SK-N-SH (cell line): Measurements from ENCODE around the gene LNPEP. TPM values are rescaled to one million over a fixed set of nuclear protein-coding genes. Genes with fewer than 3 reads are reported as not detected.

Experiments used
- CTCF ChIA-PET: fragments of 300-600, 350-600 bp; formaldehyde crosslinking; extraction: SDS; loops from one replicate; lab custom pipeline; 2021; lab: Yijun Ruan, JAX
- POLR2A ChIA-PET: fragments of 350-600 bp; sonication (Branson Sonifier 250); formaldehyde crosslinking; extraction: SDS; loops from one replicate; lab custom pipeline; 2020; ENCODE audit warnings: antibody characterized with exemption, inconsistent platforms; lab: Yijun Ruan, JAX
- DNase-seq: peaks from one replicate; pipeline ENCODE4 v3.0.0; 2012
- H2AFZ ChIP-seq: fragments of 200-600 bp; sonication (generic); 2 replicates; pipeline ENCODE4 v1.8.1; 2016; ENCODE audit warnings: antibody characterized with exemption, mild to moderate bottlenecking, low read depth
- H3F3A ChIP-seq: fragments of 200-600 bp; sonication (generic); replicated peaks from 2 replicates; pipeline ENCODE3; 2016; ENCODE audit warnings: antibody characterized with exemption, mild to moderate bottlenecking; ENCODE audit not compliant: insufficient read depth
- H3K27ac ChIP-seq, 2 experiments: fragments of 200-500 bp in 1 of 2; fragments of 200-600 bp in 1 of 2; sonication (Bioruptor generic) in 1 of 2; sonication (generic), shearing (Covaris generic) in 1 of 2; 2 replicates each; pipeline versions ENCODE4 v1.5.1 to v1.6.1; 2014 to 2016; ENCODE audit warnings: low read depth in 2 of 2, inconsistent platforms in 1 of 2, low read length in 1 of 2, mild to moderate bottlenecking in 1 of 2, mixed read lengths in 1 of 2
- H3K27me3 ChIP-seq: fragments of 200-600 bp; sonication (generic), shearing (Covaris generic); 2 replicates; pipeline ENCODE4 v1.6.1; 2016; ENCODE audit warnings: mixed run types; ENCODE audit not compliant: insufficient read depth
- H3K36me3 ChIP-seq, 2 experiments: fragments of 200-500 bp in 1 of 2; fragments of 200-600 bp in 1 of 2; sonication (Bioruptor generic) in 1 of 2; sonication (generic) in 1 of 2; replicated peaks in 1 of 2; 2 replicates each; pipeline versions ENCODE3 to v1.5.1; 2014 to 2016; ENCODE audit warnings: low read length in 1 of 2, mild to moderate bottlenecking in 1 of 2; ENCODE audit not compliant: insufficient read depth in 2 of 2, control insufficient read depth in 1 of 2
- H3K4me1 ChIP-seq, 2 experiments: fragments of 200-500 bp in 1 of 2; fragments of 200-600 bp in 1 of 2; sonication (Bioruptor generic) in 1 of 2; sonication (generic), shearing (Covaris generic) in 1 of 2; 2 replicates each; pipeline versions ENCODE4 v1.5.1 to v1.6.1; 2014 to 2016; ENCODE audit warnings: low read depth in 1 of 2, low read length in 1 of 2, mixed run types in 1 of 2; ENCODE audit not compliant: insufficient read depth in 2 of 2, control insufficient read depth in 1 of 2
- H3K4me2 ChIP-seq: fragments of 200-600 bp; sonication (generic), shearing (Covaris generic); 2 replicates; pipeline ENCODE4 v1.6.1; 2017; ENCODE audit warnings: mixed run types
- H3K4me3 ChIP-seq, 2 experiments: fragments of 200-500 bp in 1 of 2; fragments of 200-600 bp in 1 of 2; sonication (Bioruptor generic) in 1 of 2; sonication (generic), shearing (Covaris generic) in 1 of 2; 2 replicates each; pipeline versions ENCODE4 v1.5.1 to v1.8.1; 2014 to 2016; ENCODE audit warnings: low read depth in 2 of 2, inconsistent platforms in 1 of 2, low read length in 1 of 2, mild to moderate bottlenecking in 1 of 2, mixed read lengths in 1 of 2, moderate library complexity in 1 of 2
- H3K79me2 ChIP-seq: fragments of 200-600 bp; sonication (generic); 2 replicates; pipeline ENCODE4 v1.8.1; 2017; ENCODE audit warnings: mild to moderate bottlenecking; ENCODE audit not compliant: insufficient read depth
- H3K9ac ChIP-seq: fragments of 200-600 bp; sonication (generic); 2 replicates; pipeline ENCODE4 v1.6.1; 2017; ENCODE audit warnings: mixed run types
- H3K9me2 ChIP-seq: fragments of 200-600 bp; sonication (generic); 2 replicates; pipeline ENCODE4 v1.6.1; 2017; ENCODE audit warnings: mixed run types
- H3K9me3 ChIP-seq: fragments of 200-600 bp; sonication (generic); 2 replicates; pipeline ENCODE4 v1.6.1; 2017; ENCODE audit warnings: mixed run types, mild to moderate bottlenecking, moderate library complexity
- H4K20me1 ChIP-seq: fragments of 200-600 bp; sonication (generic); 2 replicates; pipeline ENCODE4 v1.6.1; 2017; ENCODE audit warnings: mild to moderate bottlenecking, mixed run types; ENCODE audit not compliant: insufficient read depth
- CHD2 ChIP-seq: fragments of 150-350 bp; IDR thresholded peaks from 2 replicates; pipeline ENCODE4 v1.6.1; 2018; ENCODE audit warnings: low read length; ENCODE audit not compliant: partially characterized antibody
- EZH2phosphoT487 ChIP-seq: fragments of 200-600 bp; sonication (generic); IDR thresholded peaks from 2 replicates; pipeline ENCODE4 v1.6.1; 2017; ENCODE audit warnings: low read depth, mixed run types, mild to moderate bottlenecking, antibody characterized with exemption, moderate library complexity, borderline replicate concordance
- IRF3 ChIP-seq: fragments of 150-350 bp; IDR thresholded peaks from 2 replicates; pipeline ENCODE4 v1.6.1; 2016; ENCODE audit warnings: mild to moderate bottlenecking, low read depth, low read length
- JUND ChIP-seq: IDR thresholded peaks from 2 replicates; pipeline ENCODE4 v1.4.0; 2012
- MXI1 ChIP-seq: IDR thresholded peaks from 2 replicates; pipeline ENCODE4 v1.6.1; 2012; ENCODE audit warnings: mild to moderate bottlenecking, low read depth, low read length, improper control_type of control experiment
- RCOR1 ChIP-seq: fragments of 150-350 bp; IDR thresholded peaks from 2 replicates; pipeline ENCODE4 v1.6.1; 2017; ENCODE audit warnings: antibody characterized with exemption, low read length
- REST ChIP-seq: IDR thresholded peaks from 2 replicates; pipeline ENCODE4 v1.6.1; 2012; ENCODE audit warnings: mild to moderate bottlenecking, low read depth, low read length, moderate library complexity
- RFX5 ChIP-seq: IDR thresholded peaks from 2 replicates; pipeline ENCODE4 v1.6.1; 2012; ENCODE audit warnings: mild to moderate bottlenecking, improper control_type of control experiment, low read length
- RXRA ChIP-seq: IDR thresholded peaks from 2 replicates; pipeline ENCODE4 v1.4.0; 2012; ENCODE audit warnings: low read depth, mild to moderate bottlenecking, borderline replicate concordance
- SMC3 ChIP-seq: IDR thresholded peaks from 2 replicates; pipeline ENCODE4 v1.6.1; 2012; ENCODE audit warnings: low read depth, low read length, improper control_type of control experiment
- TCF12 ChIP-seq: IDR thresholded peaks from 2 replicates; pipeline ENCODE4 v1.4.0; 2012
- TEAD4 ChIP-seq: IDR thresholded peaks from 2 replicates; pipeline ENCODE4 v1.4.0; 2012; ENCODE audit warnings: mild to moderate bottlenecking, borderline replicate concordance; ENCODE audit not compliant: insufficient read depth
- USF2 ChIP-seq: fragments of 150-350 bp; IDR thresholded peaks from 2 replicates; pipeline ENCODE4 v1.6.1; 2017; ENCODE audit warnings: antibody characterized with exemption, low read length, low read depth, borderline replicate concordance
- WGBS: methylation state at CpG from one replicate; pipeline ENCODE4 v1.1.6; 2017; ENCODE audit warnings: low lambda C conversion rate; 5-methylcytosine and 5-hydroxymethylcytosine counted together
- polyA plus RNA-seq, 3 experiments: library from polyadenylated mRNA; depleted of rRNA; stranded (reverse); fragments of >200 nt; gene quantifications; 2 replicates each; pipeline ENCODE4 v1.2.3, GENCODE V29; 2012

The LNPEP gene
- polyA plus RNA-seq, 1 of the 3 experiments (the other 2 are of a cell fraction), result 4.3 TPM

GRCh38 chr5:96973532-96974401, 37.9 kb downstream of the LNPEP start:
- POLR2A ChIA-PET, result no interaction called here
- Histone ChIP-seq H4K20me1 (peaks cover 18% of the 10 kb centered on the region), H3K4me3 (no peak overlapping the region), H3F3A (peaks cover 18% of the 10 kb centered on the region), H3K27me3 (no peaks in the 10 kb centered on the region), H3K36me3 (no peaks in the 10 kb centered on the region), H3K4me1 (peaks cover 0 to 25% of the 10 kb centered on the region in 2 experiments; a peak in 2 of 4 replicates), H3K27ac (no peak overlapping the region), H3K9me2 (no peaks in the 10 kb centered on the region), H2AFZ (no peak overlapping the region), H3K4me2 (no peak overlapping the region), H3K9me3 (no peaks in the 10 kb centered on the region), H3K9ac (no peak overlapping the region), H3K79me2 (peaks cover 66% of the 10 kb centered on the region)
- CTCF ChIA-PET, result interaction anchor here (1.1 to 1.8 kb wide), 2 partner anchors 188 to 284 kb away, joined by 3 to 4 read pairs; no protein-coding TSS in a partner anchor
- TF ChIP-seq TCF12 (no peak), JUND (no peak), CHD2 (no peak), IRF3 (no peak), SMC3 (no peak), EZH2phosphoT487 (no peak), MXI1 (no peak), RFX5 (no peak), REST (no peak), RXRA (no peak), USF2 (no peak), TEAD4 (no peak), RCOR1 (no peak)
- WGBS, result 93% methylated on average over 2 of the region's 2 CpGs
- no peak for DNase-seq
